Measurements from ENCODE around the gene EGR1. TPM values are rescaled to one million over a fixed set of nuclear protein-coding genes. Genes with fewer than 3 reads are reported as not detected.
"Not testable (repeated sequence)": the region's sequence is repeated elsewhere in the genome, so short reads cannot be mapped to it uniquely, and the experiment has no call there.

EGR1 gene
- total RNA-seq, 1 experiment from 2014 or later, result 27.8 TPM

GRCh38 chr5:138506370-138507306 lies 41.4 kb downstream of the EGR1 start:
- DNase-seq (ENCODE audit: low spot score), result no peak

- DNase-seq (ENCODE audit: low spot score), result not testable (repeated sequence)
Observed at GRCh38 chr5:138507485-138507884, 42.2 kb downstream of the EGR1 start.

GRCh38 chr5:138508958-138509357 lies 43.7 kb downstream of the EGR1 start:
- no peak for DNase-seq (ENCODE audit: low spot score)

- DNase-seq (ENCODE audit: low spot score), result no peak
Observed at GRCh38 chr5:138514021-138514420, 48.7 kb downstream of the EGR1 start.

GRCh38 chr5:138515556-138516245 lies 50.4 kb downstream of the EGR1 start:
- no peak for DNase-seq (ENCODE audit: low spot score)

GRCh38 chr5:138517437-138517836 lies 52.2 kb downstream of the EGR1 start:
- DNase-seq (ENCODE audit: low spot score), result no peak

Small RNA genes lying within 50 kb of the gene (small RNA-seq; reads per million reads assigned to genes)
- not detected for gene AC113403.1

Other genes starting within 250 kb of the EGR1 start
- not detected in 2 replicates for gene GFRA3, start 190.9 kb upstream of the EGR1 start, total RNA-seq (2014; rRNA removed; shearing (Covaris generic))
- 13.4 and 13.6 TPM in 2 replicates for gene CDC25C, start 133.7 kb upstream of the EGR1 start, total RNA-seq (2014; rRNA removed; shearing (Covaris generic))
- 30.4 and 37.5 TPM in 2 replicates for gene FAM53C, start 127.2 kb upstream of the EGR1 start, total RNA-seq (2014; rRNA removed; shearing (Covaris generic))
- gene KDM3B, start 112.8 kb upstream of the EGR1 start, total RNA-seq (2014; rRNA removed; shearing (Covaris generic)), result 34.9 and 36.2 TPM in 2 replicates
- 0.03 and 0.05 TPM in 2 replicates for gene REEP2, start 26.4 kb upstream of the EGR1 start, total RNA-seq (2014; rRNA removed; shearing (Covaris generic))
- gene ETF1, start 77.8 kb downstream of the EGR1 start, total RNA-seq (2014; rRNA removed; shearing (Covaris generic)), result 75.0 and 81.0 TPM in 2 replicates
- gene HSPA9, start 109.9 kb downstream of the EGR1 start, total RNA-seq (2014; rRNA removed; shearing (Covaris generic)), result 300 and 305 TPM in 2 replicates

All from HT-29 (cell line).